Raji (cell line): ENCODE data around the gene CRYBB3.

ENCODE experiments used
- POLR2A ChIP-seq: IDR thresholded peaks from 2 replicates; pipeline ENCODE4 v1.6.1; 2011; ENCODE audit warnings: low read depth, low read length, control low read depth; ENCODE audit not compliant: insufficient read depth

The CRYBB3 gene

GRCh38 chr22:25199731-25200520 is at the start of gene CRYBB3:
Gene CRYBB3 (plus strand): TSS chr22:25199858. CDS start chr22:25201397, 1,539 bp downstream.
- TF ChIP-seq POLR2A = no peak

DNA sequence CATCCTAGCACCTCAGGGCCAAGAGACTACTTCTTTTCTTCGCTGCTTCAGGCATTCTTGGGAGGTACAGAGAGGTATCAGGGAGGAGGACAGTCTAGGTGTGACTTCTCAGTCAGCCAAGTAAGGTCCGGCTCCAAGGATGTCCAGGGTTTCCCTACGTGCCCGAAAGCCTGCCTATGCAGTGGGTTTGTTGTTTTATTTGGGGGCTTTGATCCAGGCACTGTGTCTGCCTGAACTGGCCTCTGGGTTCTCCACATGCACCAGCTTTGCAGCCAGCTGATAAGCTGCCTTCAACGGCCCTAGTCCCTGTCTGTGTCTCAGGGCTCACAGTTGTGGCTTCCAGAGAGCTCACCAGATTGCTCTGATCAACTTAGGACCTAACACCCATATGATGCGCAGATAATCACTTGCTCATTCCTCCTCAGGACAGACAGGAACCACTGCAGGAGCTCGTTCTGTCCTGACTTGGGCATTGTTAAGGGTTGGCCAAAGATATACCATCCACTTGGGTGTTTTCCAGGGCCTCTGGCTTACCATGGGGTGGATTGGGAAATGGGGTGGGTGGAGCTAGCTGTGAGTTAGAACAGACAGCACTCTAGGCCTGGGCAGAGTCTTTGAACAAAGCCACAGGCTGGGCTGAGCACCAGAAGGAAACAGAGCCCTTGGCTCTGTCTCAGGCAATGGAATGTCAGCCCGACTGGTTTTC is 45.5 kb upstream of the CRYBB3 start:
- no peak for TF ChIP-seq POLR2A

GRCh38 chr22:25154667-25154999 is 45.0 kb upstream of the CRYBB3 start:
- TF ChIP-seq POLR2A = no peak

- TF ChIP-seq POLR2A = no peak
These were observed 42.9 kb upstream of the CRYBB3 start for GRCh38 chr22:25156736-25157135.

DNA sequence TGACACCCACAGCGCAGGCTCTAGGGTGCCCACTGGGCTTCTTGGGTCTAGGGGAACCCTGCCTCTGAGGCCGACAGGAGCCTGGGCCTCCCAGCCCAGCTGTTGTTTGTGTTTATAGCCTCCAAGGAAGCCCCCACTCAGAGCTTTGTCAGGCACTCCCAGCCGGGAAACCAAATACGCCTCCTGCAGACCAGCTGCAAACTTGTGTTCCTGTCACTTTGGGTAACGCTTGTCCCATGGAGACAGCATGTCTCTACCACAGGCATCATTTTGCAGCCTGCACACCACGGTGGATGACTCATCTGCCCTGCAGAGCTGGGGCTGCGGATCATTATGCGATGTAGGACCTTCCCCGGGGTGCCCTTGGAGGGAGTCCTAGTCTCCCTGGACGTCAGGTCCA is 40.6 kb upstream of the CRYBB3 start:
- TF ChIP-seq POLR2A = no peak

- no peak for TF ChIP-seq POLR2A
These were observed 39.3 kb upstream of the CRYBB3 start for GRCh38 chr22:25160120-25160996.

GRCh38 chr22:25161017-25161915 is 38.4 kb upstream of the CRYBB3 start:
- no peak for TF ChIP-seq POLR2A

GRCh38 chr22:25161916-25162530 is 37.6 kb upstream of the CRYBB3 start:
- TF ChIP-seq POLR2A = no peak

- no peak for TF ChIP-seq POLR2A
These were observed 37.1 kb upstream of the CRYBB3 start for GRCh38 chr22:25162561-25162960.

GRCh38 chr22:25165785-25166184 is 33.9 kb upstream of the CRYBB3 start:
- TF ChIP-seq POLR2A = no peak

GRCh38 chr22:25166266-25167040 is 33.2 kb upstream of the CRYBB3 start:
- TF ChIP-seq POLR2A = no peak

DNA sequence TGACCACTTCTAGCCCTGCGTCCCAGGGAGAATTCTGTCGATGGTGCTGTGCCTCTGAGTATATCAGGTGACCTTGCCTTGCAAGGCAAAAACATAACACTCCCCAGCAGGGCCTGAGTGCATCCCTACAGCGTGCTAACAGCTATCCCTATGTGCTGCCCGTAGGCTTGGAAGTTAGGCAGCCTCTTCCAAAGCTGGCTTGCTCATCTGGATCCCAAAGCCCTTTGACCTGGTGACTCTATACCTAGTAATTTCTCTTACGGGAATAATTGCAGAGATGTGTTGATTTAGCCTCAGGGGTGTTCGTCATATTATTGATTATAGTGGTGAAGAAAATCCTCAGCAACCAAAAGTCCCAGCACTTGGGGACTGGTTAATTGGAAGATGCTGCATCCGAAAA is 32.6 kb upstream of the CRYBB3 start:
- TF ChIP-seq POLR2A = no peak

- no peak for TF ChIP-seq POLR2A
These were observed 31.6 kb upstream of the CRYBB3 start for GRCh38 chr22:25167834-25168601.
